ENCODE results near the gene ARGLU1.

GRCh38 chr13:106499113-106499512 is 68.8 kb downstream of the ARGLU1 start:
- TF ChIP-seq GATA2 (IDR thresholded peaks at IDR 0.05; ENCODE audit: low read depth, low read length) (no peak), GATA3 (IDR thresholded peaks at IDR 0.05; ENCODE audit: low read depth, low read length) (no peak)

Measured in SH-SY5Y (cell line).